ENCODE data around the gene NRG3.
"Not testable (repeated sequence)": the region's sequence is repeated elsewhere in the genome, so short reads cannot be mapped to it uniquely, and the experiment has no call there.

The NRG3 gene

DNA sequence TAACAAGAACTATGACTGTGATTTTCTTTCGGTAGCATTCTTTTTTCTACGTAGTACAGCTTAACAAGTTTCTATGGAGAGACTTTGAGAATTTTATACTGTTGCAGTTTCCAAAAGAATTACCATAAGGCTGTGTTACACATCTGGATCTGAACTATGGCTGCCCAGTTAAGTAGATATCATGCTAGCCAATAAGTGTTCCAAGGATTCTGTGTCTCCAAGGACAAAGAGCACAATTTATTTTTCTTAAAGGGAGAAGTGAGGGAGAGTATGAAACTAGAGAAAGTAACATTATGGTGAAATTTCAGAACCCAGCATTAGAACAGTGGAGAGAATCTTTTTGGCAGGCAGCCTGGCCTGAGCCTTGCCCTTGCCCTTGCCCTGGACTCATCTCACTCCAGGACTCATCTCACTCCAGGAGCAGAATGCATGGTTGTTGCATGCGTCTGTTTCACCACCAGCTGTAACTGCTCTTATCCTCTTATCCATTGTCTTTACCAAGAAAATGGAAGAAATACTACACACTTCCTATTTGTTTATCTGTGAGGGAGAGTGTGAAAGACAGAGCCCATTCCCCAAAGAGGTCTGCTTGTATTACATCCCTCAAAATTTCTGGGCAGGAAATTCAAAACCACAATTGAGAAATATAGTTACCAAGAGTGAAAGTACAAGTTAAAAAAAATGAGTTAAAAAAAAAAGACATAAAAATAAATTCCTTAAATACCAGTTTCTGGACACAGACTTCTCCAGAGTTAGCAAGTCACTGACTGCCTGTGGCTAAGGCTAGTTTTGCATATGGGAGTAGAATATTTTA is 1067.5 kb downstream of the NRG3 start:
- DNase-seq: no peak

DNA sequence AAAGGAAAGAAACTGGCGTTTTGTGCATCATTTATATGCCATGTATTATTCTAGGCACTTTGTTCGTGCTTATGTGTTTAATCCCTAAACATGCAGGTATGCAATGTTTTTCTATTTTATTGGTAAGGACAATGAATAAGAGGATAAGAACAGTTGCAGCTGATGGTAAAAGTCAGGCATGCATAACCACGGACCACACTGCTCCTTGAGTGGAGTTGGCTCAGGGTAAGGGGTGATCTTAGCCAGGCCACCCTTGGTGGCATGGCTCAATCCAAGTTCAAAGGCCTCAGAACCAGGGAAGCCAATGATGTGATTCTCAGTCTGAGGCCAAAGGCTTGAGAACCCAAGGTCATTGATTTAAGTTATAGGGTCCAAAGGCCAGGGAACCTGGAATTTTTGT is 1068.1 kb downstream of the NRG3 start:
- DNase-seq: no peak

DNA sequence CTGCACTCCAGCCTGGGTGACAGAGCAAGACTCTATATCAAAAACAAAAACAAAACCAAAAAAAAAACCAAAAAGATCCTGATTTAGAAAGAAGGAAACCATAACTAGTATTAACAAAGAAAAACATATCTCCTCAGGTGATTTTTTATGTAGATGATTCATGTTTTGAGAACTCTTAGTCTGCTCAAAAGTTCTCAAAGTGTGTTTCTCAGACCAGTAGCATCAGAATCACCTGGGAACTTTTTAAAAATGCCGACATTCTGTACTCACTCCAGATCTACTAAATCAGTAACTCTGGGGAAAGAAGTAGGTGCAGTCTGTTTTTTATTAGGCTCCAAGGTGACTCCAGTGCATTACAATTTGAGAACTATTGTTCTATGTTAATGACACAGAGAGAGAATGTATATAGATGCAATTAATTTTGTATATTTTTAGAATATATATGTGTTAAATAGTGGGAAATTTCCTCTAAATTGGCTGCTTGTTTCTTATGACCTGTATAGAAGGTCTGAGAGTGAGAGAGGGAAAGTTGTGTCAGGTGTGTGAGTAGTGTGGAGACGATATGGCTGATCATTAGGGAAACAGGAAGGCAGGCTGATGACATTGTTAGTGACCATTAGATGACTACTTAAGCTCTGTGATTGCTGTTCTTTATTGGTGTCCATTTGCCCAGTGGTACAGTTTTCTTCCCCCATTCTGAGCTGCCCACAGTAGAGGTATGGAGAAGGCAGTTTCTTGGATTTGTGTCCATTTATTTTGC is 1075.0 kb downstream of the NRG3 start:
- DNase-seq: no peak

DNA sequence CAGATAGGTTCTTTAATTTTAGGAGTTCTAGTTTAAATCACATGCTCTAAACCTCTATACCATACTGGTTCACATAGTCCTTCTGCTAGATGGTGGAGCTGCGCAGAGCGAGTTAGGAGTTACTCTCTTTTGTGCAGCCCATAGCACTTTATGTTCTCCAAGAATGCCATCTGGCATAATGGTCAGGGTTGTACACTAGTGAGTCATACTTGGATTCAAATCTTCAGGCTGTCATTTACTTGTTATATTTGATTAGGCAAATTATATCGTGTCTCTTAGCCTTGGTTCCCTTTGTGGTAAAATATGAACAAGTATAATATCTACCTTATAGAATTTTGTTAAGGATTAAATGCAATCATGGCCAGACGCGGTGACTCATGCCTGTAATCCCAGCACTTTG is 1078.3 kb downstream of the NRG3 start:
- no peak for DNase-seq

DNA sequence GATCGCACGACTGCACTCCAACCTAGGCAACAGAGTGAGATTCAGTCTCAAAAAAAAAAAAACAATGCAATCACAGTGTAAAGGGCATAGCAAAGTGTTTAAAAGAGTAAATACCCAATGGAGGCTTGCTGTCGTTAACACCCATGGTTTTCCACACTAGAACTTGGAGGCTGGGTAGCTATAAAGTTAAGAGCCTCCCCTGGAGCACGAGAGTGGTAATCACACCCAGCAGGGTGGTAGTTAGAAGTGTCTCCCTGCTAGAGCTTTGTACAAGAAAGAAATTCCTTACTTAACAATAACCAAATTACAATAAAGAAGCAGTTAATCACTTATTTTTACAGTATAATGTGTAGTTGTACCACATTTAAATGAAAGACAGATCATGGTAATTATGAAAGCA is 1078.9 kb downstream of the NRG3 start:
- no peak for DNase-seq

DNA sequence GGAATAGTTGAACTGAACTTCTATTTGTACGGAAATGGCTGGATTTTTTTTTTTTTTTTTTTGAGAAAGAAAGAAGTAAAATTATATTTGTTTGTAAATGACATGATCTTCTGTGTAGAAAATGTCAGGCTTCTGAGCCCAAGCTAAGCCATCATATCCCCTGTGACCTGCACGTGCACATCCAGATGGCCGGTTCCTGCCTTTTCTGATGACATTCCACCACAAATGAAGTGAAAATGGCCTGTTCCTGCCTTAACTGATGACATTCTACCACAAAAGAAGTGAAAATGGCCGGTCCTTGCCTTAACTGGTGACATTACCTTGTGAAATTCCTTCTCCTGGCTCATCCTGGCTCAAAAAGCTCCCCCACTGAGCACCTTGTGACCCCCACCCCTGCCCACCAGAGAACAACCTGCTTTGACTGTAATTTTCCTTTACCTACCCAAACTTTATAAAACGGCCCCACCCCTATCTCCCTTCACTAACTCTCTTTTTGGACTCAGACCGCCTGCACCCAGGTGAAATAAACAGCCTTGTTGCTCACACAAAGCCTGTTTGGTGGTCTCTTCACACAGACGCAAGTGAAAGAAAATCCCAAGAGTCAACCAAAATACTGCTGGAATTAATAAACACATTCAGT is 1085.5 kb downstream of the NRG3 start:
- not testable (repeated sequence) for DNase-seq

DNA sequence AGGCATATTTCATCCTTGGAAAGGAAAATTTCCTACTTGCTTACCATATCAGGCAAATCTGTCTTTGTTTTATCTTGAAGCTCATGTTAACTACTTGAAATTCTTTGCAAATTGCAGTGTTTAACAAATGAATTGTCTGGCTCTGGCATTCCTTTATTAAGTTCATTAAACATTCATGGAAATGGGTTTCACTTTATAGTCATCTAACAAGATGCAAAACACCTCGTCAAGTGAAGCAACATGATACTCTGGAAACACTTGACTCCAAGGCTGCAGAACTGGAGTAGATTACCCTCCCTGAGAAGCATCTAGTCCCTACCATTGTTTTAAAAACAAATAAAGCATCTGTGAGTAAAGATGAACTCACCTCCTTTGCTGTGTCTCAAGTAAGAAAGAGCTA is 1086.9 kb downstream of the NRG3 start:
- no peak for DNase-seq

DNA sequence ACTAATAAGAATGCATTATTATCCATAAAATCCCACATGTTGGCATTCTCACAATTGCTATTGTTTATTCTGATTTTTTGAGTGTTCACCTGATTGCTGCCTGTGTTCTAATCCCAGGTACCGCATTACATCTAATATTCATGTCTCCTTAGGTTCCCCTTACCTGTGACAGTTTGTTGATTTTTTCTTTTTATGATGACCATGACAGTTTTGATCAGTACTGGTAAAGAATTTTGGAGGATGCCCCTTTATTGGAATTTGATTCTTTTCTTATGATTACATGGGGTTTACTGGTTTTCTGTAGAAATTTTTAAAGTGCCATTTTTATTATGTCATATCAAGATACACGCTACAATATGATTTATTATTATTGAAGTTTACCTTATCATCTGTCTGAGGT is 1091.1 kb downstream of the NRG3 start:
- DNase-seq: no peak

DNA sequence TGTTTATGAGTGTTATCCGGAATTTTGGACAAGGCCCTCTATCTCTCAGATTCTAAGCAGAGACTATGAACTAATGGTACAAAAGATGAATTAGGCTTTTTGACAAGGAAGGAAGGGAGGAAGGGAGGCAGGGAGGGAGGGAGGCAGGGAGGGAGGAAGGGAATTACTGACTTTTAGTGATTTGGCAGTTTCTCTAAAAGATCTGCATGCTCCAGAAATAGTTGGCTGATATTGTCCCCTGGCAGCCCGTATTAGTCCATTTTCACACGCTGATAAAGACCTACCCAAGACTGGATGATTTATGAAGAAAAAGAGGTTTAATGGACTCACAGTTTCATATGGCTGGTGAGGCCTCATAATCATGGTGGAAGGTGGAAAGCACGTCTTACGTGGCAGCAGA is 1093.5 kb downstream of the NRG3 start:
- no peak for DNase-seq

DNA sequence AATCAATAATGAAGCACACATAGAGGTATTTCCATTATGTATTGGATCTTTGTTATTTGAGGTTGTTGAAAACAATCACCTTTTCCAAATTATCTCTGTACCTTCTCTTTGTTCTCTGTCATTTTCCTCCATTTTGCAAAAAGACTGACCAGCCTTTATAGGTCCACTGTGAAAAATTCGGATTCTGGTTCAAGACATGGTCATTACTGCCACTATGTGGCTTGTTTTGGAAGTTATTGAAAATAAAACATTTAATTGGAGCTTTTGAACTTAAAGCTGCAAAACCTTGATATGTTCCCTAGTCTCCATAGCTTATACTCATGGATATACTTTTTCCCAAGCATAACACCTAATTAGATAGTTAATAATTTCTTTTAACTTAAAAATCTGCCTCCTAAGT is 1094.4 kb downstream of the NRG3 start:
- DNase-seq: no peak

DNA sequence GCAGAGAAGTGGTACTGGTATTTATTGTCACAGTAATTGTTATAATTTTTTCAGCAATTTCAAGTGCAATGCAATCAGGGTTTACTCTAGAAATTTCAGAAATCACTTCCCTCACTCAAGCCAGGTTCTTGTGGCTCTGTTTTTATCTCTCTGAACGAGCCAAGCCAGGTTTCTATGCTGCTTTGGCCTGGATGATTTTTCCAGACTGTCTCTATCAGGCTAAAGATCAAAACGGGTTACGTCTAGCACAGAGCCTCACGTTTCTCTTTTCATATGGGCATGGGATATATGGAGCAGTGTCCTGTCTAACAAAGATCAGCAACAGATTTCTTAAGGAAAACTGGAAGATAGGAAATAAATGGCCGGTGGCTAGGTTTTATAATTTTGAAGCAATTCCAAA is 1105.3 kb downstream of the NRG3 start:
- DNase-seq: no peak

DNA sequence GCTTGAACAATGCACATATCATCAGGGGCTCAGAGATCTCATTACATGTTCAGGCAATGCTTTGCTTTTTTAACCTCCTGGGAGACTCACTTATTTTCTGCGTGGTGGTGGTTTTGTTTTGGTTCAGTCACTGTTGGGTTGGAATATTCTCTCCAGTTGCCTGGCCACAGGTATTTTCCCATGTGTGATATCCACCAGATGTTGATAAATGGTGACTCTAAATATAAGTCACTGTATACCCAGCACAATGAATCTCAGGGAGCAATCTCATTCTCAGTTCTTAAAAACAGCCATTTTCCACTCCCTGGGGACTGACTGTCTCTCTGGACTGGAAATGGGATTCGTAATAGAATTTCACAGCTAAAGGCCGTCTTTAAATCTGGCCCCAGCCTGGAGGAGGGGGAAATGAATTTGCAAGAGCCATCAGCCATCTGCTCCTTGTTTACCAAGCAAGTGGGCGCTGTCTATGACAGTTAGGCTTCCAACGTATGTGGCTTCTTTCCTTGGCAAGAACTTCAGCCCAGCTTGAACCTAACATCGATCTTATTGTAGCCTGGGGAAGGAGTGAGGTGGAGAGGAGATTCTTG is 1106.2 kb downstream of the NRG3 start:
- no peak for DNase-seq

DNA sequence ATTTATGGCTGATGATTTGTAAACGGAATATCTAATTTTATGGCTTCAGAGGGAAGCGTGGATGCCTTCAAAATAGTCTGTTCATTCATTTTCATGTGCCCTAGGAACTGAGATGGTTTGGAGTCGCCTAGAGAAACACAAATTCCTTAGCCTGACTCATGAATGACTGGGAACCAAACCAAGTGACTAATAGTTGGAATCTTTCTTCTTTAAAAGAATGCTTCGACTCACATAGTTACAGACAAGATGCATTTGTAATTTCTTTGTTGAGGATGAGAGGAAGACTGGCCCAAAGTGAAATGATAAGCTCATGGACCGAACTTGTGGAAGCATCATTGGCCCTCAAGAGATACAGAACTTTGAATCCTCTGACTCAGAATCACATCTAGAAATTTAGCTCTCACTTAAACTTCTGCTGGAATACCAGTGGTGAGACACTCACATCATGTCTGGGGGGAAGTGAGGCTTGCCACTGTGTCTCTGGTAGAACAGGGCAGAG is 1107.2 kb downstream of the NRG3 start:
- no peak for DNase-seq

DNA sequence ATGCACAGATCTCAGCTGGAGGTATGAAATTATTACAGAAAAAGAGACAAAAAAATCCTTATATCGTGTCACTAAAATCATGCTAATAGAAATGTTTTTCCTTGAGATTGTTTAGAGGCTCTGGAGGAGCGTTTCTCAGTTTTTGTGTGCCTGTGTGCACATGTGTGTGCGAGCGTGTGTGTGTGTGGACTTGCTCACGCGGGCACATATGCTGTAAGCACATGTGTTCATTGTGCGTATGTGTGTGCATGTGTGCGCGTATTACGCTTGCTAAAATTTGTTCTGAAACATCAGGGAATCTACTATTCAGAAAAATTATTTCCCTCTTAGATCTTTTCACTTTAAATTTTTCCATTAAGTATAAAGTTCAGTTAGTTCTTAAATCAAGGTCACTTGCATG is 1111.2 kb downstream of the NRG3 start:
- DNase-seq: no peak

DNA sequence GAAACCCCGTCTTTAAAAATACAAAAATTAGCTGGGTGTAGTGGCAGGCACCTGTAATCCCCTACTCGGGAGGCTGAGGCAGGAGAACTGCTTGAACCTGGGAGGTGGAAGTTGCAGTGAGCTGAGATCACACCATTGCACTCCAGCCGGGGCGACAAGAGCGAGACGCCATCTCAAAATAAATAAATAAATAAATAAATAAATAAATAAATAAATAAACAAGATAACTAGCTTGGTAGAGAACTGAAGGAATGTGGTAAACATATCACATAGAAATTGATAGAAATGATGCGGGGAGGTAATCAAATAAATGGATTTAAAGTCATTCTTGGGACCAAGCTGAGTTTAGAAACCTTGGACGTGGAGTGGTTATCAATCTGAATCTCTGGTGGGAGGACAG is 1131.5 kb downstream of the NRG3 start:
- not testable (repeated sequence) for DNase-seq

DNA sequence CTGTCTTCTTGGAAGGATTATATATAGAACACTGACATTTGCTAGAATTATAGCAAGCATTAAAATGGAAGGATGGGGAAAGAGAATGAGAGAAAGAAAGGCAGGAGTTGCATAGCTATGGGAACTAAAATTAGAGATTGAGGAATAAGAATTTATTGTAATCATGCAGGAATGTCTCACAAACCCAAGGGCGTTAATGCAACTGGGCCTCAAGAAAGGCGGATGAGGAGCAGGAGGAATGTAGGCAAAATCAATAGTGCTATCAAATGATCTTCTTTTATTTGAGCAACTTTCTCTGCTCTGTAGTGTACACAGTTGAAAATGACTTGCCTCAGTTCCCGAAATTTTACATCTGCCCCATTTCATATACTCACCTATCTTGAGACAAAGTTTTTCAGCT is 1132.5 kb downstream of the NRG3 start:
- no peak for DNase-seq

DNA sequence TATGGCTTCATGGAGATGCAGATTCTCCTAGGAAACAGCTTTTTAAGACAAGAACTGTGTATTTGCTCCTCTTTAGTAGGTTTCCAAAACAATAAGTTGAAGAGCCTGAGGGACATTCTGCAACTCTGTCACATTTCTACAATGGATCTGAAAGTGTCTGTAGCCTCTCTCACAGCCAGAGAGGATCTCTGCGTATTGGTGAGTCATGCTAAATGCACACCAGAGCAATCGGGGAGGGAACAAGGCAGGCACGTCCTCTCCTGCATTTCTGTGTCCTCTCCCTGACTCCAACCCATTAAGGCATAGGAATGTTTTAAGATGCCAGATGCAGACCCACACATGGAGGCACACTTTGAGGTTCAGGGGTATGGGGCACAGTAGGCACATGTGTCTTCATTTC is 1137.9 kb downstream of the NRG3 start:
- no peak for DNase-seq

DNA sequence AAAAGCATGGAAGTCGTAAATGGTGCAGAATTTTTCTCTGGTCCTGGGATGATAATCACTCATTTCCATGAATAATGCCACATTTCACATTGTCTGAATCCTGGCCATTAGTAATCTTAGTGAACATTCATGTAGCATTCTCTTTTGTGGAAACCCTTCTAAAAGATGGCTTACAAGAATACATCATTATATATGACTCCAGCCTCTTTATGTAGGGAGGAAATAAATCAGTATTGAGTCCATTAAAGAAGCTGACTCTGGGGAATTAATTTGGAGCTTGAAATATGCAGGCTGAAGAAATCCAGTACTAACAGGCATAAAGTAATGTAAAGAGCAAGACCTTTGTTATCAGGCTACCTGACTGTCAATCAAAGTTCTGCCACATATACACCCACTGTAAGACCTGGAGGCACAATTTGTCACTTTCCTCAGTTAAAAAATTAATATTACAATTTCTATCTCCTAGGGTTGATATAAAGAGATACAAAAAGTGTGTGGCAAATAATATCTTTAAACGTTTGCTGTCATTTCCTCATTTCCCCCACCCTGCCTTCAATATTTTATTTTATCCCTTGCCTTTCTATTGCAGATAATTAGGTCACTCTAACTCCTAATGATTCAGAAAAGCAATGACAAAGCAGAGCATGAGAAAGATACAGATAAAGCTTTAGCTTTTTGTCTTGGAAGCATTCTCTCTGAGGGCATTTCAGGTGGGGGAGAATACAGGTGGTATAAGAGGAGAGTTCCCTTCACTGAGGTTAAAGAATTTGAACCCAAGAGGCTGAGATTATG is 1142.3 kb downstream of the NRG3 start:
- DNase-seq: no peak

DNA sequence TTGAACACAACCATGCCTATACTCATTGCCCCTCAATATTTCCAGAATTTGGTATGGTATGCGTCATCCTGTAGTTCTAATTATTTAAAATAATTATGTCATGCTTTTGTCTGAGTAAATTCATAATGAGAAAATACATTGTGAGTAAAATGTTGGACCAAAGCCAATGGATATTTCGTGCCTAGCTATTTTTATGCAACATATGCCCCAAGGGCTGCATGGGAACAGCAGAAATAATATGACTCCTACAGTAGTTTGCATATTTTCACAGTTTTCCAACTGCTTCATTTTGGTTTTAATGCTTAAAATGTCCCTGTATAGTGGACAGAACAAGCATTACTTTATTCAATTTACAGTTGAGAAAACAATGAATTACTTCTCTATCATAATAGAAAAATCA is 1148.7 kb downstream of the NRG3 start:
- DNase-seq: no peak

All from activated CD4-positive, alpha-beta T cell treated with anti-CD3 and anti-CD28 coated beads for 4 hours (primary cell).